WI38 (cell line): ENCODE data around the gene CAND2.

Source experiments
- H3K4me3 ChIP-seq: 2 replicates; pipeline ENCODE4 v1.5.1; 2011; ENCODE audit warnings: low read depth, mild to moderate bottlenecking, control low read depth, low read length
- TF ChIP-seq, protein P1 (sequence below): IDR thresholded peaks from 2 replicates; pipeline ENCODE4 v1.5.1; 2012; ENCODE audit warnings: low read depth, mild to moderate bottlenecking, control low read depth, low read length

CAND2 gene

DNA sequence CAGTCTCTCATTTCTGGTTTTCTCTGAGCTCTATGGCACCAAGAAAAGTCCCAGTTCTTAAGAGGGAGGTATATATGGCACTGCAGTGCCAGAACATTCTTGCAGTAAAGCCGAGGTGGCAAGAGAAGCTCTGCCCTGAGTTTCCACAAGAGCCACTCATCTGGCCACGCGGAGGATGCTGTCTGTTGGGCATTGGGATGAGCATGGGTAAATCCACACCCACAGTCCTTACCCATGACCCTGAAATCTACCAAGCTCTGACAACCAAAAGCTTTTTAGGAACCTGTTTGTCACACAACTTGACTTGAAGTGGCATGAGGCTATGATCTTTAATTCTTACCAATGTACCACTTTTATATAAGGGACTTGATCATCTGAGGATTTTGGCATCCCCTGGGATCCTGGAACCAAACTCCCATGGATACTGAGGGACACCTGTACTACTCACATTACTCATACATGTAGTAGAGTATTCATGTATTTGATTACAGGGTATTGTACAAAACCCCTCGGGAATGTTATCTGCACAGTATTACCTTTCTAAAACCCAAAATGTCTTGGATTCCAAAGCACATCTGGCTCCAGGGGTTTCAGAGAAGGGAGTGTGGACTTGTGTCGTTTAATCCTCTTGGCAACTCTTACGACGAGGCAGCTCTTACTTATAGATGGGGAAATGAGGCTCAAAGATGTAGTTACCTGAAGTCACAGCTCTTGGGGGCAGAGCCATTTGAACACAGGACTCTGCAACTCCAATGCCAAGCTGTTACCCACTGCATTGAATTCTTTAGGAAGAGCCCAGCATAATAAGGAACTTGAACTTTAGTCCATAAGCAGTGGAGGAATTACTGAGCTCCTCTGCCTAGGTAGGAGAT lies 36.1 kb downstream of the CAND2 start:
- H3K4me3 ChIP-seq = no peak overlapping the region
- TF ChIP-seq, protein P1, sequence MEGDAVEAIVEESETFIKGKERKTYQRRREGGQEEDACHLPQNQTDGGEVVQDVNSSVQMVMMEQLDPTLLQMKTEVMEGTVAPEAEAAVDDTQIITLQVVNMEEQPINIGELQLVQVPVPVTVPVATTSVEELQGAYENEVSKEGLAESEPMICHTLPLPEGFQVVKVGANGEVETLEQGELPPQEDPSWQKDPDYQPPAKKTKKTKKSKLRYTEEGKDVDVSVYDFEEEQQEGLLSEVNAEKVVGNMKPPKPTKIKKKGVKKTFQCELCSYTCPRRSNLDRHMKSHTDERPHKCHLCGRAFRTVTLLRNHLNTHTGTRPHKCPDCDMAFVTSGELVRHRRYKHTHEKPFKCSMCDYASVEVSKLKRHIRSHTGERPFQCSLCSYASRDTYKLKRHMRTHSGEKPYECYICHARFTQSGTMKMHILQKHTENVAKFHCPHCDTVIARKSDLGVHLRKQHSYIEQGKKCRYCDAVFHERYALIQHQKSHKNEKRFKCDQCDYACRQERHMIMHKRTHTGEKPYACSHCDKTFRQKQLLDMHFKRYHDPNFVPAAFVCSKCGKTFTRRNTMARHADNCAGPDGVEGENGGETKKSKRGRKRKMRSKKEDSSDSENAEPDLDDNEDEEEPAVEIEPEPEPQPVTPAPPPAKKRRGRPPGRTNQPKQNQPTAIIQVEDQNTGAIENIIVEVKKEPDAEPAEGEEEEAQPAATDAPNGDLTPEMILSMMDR = no peak

DNA sequence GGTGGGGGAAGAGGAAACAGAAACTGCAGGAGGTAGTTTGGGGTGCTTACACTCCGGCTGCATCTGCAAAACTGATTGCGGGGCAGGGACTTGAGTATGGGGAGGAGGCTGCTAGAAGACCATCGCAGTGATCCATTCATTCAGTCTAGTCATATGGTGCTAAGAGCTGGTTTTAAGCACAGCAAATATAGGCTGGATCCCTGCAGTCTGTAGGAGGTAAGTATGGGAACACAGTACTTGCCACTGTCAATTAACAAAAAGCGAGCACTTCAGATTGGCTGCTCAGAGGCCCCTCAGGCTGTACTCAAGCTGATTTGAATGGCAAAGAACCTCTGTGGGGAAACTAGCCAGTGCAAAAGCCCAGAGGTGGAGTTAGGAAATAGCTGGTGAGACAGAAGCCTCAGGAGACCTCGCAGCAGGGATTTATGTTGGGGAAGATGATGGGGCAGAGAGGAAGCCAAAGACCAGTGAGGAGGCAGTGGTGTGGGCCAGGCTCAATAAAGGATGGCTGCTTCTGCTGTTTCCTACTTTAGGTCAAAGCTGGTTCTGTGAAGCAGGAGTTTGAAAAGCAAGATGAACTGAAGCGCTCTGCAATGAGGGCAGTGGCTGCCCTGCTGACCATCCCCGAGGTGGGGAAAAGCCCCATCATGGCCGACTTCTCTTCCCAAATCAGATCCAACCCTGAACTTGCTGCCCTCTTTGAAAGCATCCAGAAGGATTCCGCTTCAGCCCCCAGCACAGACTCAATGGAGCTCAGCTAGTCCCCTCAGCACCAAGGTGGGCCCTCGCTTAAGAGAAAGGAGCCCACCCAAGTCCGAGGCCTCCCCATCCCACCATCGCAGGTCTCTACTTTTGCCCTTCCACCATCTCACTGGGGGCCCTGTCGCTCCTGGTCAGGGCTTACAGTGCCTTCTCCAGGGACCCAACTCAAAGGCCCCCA lies 37.0 kb downstream of the CAND2 start:
- TF ChIP-seq, protein P1 = no peak
- H3K4me3 ChIP-seq = no peak overlapping the region

DNA sequence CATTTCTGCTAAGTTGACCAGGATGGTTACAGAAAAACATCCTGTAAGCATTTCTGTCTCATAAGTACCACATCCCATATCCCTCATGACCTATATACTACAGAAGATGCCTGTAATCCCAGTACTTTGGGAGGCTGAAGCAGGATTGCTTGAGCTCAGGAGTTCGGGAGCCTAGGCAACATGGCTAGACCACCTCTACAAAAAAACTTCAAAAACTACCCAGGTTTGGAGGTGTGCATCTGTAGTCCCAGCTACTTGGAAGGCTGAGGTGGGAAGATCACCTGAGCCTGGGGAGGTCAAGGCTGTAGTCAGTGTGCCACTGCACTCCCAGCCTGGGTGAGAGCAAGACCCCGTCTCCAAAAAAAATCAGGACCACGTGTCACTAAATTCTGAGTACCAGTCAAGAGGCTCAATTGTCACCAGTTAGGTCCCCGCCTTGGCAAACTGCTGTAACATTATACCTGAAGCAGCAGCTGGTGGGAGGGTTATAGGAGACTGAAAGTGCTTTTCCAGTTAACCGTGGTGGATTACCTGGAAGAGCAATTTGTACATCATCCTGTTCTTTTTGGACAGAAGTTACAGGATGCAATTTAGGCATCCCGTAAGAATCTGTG lies 38.7 kb downstream of the CAND2 start:
- TF ChIP-seq, protein P1 = no peak
- no peak overlapping the region for H3K4me3 ChIP-seq

DNA sequence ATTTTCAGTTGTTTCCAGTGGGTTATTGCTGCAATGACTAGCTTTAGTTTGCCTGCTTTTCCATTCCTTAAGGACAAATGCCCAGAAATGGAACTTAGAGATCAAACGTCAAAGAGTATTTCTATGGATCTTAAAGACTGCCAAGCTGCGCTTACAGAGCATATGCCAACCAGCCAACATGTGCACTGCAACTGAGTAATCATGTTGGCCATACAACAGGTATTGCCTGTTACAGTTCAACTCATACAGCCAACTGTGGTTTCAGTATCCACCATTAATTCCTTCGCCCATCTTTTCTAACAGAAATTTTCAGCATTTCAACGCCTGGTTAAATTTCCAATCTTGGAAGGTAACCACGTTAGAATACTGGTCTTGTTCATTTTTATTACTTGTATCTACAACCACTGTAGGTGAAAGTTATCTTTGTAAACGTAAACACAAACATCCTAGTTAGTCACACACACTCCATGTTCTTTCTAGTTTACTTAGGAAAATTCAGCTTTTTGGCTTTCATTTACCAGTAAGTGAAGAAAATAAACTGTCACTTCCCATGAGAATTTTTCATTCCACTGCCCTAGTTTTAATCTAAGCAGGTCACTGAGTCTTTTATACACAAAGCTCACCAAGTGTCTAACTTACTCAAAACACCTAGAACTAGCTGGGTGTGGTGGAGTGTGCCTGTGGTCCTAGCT lies 41.0 kb downstream of the CAND2 start:
- no peak overlapping the region for H3K4me3 ChIP-seq
- TF ChIP-seq, protein P1 = no peak

DNA sequence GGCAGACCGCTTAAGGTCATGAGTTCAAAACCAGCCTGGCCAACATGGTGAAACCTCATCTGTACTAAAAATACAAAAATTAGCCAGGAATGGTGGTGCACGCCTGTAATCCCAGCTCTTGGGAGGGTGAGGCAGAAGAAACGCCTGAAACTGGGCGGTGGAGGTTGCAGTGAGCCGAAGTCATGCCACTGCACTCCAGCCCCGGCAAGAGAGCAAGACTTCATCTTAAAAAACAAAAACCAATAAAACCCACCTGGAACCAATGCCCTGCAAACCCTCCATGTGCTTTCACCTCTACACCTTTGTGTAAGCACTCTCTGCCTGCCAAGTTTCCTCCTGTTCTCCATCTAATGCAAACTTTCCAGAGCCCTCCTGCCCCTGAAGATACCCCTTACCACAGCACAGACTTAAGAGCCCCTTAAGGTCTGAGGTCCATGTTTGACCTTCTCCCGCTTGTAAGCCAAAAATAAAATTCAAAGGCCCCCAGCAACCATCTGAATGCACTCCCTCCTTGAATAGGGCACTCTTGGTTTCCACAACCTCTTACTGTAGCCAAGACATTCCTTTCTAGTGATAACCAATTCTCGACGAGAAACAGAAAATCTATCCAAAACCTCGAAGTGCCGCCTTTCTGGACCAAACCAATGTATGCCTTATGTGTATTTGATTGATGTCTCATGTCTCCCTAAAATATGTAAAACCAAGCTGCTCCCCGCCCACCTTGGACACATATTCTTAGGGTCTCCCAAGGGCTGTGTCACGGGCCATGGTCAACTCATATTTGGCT lies 41.9 kb downstream of the CAND2 start:
- TF ChIP-seq, protein P1 = no peak
- H3K4me3 ChIP-seq = no peak overlapping the region
